Esophagus (tissue), 2 donors: ENCODE data around the gene SLC7A10. TPM values are rescaled to one million over a fixed set of nuclear protein-coding genes. Genes with fewer than 3 reads are reported as not detected.
"Not testable (repeated sequence)": the region's sequence is repeated elsewhere in the genome, so short reads cannot be mapped to it uniquely, and the experiment has no call there.

Experiments
- H3K27ac ChIP-seq, 2 donors: one replicate each; pipeline ENCODE4 v1.5.1; 2013; ENCODE audit warnings: low read depth in 2 of 2, mild to moderate bottlenecking in 2 of 2, inconsistent platforms in 1 of 2, low read length in 1 of 2, moderate library complexity in 1 of 2
- H3K27me3 ChIP-seq, 2 donors: one replicate each; pipeline ENCODE4 v1.6.1; 2013; ENCODE audit warnings: low read length in 2 of 2, control low read depth in 1 of 2, mild to moderate bottlenecking in 1 of 2; ENCODE audit not compliant: insufficient read depth in 2 of 2, control insufficient read depth in 1 of 2
- H3K36me3 ChIP-seq, 2 donors: one replicate each; pipeline ENCODE4 v1.6.1; 2013; ENCODE audit warnings: low read length in 1 of 2; ENCODE audit not compliant: control insufficient read depth in 2 of 2, insufficient read depth in 2 of 2
- H3K4me1 ChIP-seq, 2 donors: one replicate each; pipeline ENCODE4 v1.6.1; 2013; ENCODE audit warnings: low read length in 1 of 2; ENCODE audit not compliant: control insufficient read depth in 2 of 2, insufficient read depth in 2 of 2
- H3K4me3 ChIP-seq, 2 donors: one replicate each; pipeline ENCODE4 v1.5.1; 2013; ENCODE audit warnings: low read length in 2 of 2, mild to moderate bottlenecking in 2 of 2, low read depth in 1 of 2, moderate library complexity in 1 of 2
- H3K9me3 ChIP-seq, 2 donors: one replicate each; pipeline ENCODE4 v1.6.1; 2013; ENCODE audit warnings: mild to moderate bottlenecking in 2 of 2, low read depth in 1 of 2, low read length in 1 of 2, moderate library complexity in 1 of 2; ENCODE audit not compliant: control insufficient read depth in 2 of 2, insufficient read depth in 1 of 2
- WGBS, 2 donors: extraction: QIAGEN DNeasy Blood & Tissue Kit; methylation state at CpG; one replicate each; pipeline ENCODE4 v1.1.7; 2013; 5-methylcytosine and 5-hydroxymethylcytosine counted together
- polyA plus RNA-seq, 2 donors: library from polyadenylated mRNA; stranded (reverse); fragments of 200-250 nt; gene quantifications; one replicate each; pipeline ENCODE4 v1.2.3, GENCODE V29; 2013
- donor health status: healthy with polysubstance abuse.
- donor health status: Bipolar disorder and iron deficiency.

Gene SLC7A10
- polyA plus RNA-seq, 2 donors: 0.04 TPM; not detected in 1

DNA sequence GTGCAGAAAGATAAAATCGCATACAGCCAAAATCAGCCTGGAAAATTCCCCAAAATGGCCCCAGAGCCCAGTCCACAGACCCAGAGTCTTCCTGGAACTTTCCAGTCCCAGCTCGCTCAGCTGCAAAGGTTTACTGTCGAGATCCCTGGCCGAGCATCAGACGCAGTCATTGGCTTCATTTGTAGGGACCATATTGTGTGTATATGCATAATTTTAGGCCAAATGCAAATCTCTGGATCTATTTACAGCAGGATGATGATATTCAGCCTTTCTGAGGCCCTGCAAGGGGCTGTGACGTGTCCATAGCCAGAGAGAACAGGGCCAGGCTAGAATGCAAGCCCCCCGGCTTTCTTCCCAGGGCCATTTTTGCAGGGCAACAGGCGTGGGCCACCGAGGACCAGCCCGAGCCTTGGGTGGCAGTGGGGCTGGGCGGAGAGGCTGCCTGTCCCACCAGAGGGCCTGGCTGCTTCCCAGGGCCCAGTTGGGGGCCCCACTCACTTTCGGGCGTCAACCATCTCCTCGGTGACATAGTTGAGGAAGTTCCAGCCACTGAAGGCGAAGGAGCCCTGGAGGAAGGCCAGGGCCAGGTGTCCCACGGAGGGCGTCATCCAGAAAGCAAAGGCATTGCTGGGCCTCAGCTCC is 13.7 kb downstream of the SLC7A10 start:
- no peaks in the 10 kb centered on the region for H3K36me3 ChIP-seq
- no peaks in the 10 kb centered on the region for H3K27me3 ChIP-seq
- H3K9me3 ChIP-seq: no peaks in the 10 kb centered on the region
- WGBS, 2 donors: 68 to 72% methylated on average over 17 of the region's 17 CpGs
- H3K4me1 ChIP-seq: no peaks in the 10 kb centered on the region
- H3K4me3 ChIP-seq: no peak overlapping the region
- no peak overlapping the region for H3K27ac ChIP-seq

DNA sequence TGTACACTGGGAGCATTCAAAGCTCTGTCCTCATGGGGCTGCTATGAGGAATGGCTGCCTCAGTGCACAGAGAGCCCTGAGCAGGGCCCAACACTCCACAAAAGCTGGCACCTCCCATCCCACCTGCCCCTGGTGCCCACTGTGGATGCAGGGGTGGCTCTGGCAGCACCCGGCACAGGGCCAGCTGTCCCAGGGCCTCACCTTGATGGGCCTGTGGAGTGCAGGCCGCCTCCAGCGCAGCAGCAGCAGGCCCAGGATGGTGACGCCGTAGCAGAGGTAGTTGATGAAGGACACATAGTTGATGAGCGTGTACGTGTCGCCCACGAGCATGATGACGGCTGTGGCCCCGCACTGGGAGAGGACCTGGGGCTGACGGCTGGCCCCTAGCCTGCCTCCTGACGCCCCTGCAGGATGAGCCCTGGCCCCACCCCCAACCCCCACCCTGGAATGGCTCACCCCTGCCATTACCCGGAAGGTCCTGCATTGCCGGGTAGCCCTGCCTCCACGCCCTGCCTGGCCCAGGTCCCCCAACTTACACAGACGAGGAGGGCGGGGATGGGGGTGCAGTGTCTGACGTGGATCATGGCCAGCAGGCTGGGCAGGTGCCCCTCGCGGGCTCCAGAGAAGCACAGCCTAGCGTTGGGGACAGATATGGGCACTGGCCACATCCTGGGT is 15.2 kb downstream of the SLC7A10 start:
- WGBS, 2 donors: 88 to 90% methylated on average over 22 of the region's 22 CpGs
- Histone ChIP-seq H3K27me3 (no peaks in the 10 kb centered on the region), H3K36me3 (peaks cover 0 to 4% of the 10 kb centered on the region in 2 donors), H3K4me3 (no peak overlapping the region), H3K9me3 (no peaks in the 10 kb centered on the region), H3K27ac (no peak overlapping the region), H3K4me1 (no peaks in the 10 kb centered on the region)

DNA sequence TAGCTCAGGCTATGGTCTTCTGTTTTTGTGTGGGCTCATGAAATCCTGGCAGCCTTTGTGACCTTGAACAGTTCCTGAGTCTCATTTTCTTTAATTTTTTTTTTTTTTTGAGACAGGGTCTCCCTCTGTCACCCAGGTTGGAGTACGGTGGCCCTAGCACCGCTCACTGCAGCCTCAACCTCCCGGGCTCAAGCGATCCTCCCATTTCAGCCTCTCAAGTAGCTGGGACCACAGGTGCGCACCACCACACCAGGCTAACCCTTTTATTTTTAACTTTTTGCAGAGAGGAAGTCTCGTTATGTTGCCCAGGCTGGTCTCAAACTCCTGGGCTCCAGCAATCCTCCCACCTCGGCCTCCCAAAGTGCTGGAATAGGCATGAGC is 15.8 kb downstream of the SLC7A10 start:
- not testable (repeated sequence) for H3K36me3 ChIP-seq, H3K27ac ChIP-seq, H3K4me1 ChIP-seq, H3K9me3 ChIP-seq, H3K4me3 ChIP-seq, H3K27me3 ChIP-seq
- 91 to 92% methylated on average over 7 of the region's 7 CpGs for WGBS, 2 donors

- no peaks in the 10 kb centered on the region for H3K27me3 ChIP-seq
- H3K4me3 ChIP-seq: no peak overlapping the region
- H3K4me1 ChIP-seq: no peaks in the 10 kb centered on the region
- H3K27ac ChIP-seq: no peak overlapping the region
- H3K36me3 ChIP-seq: peaks cover 0 to 4% of the 10 kb centered on the region in 2 donors
- 82 to 86% methylated on average over 24 of the region's 24 CpGs for WGBS, 2 donors
- H3K9me3 ChIP-seq: no peaks in the 10 kb centered on the region
Measured at GRCh38 chr19:33208904-33209849, 16.5 kb downstream of the SLC7A10 start.

- H3K36me3 ChIP-seq: peaks cover 0 to 4% of the 10 kb centered on the region in 2 donors
- WGBS, 2 donors: 67 to 72% methylated on average over 11 of the region's 11 CpGs
Measured at GRCh38 chr19:33208371-33208895, 17.2 kb downstream of the SLC7A10 start.

GRCh38 chr19:33207903-33208302 is 17.7 kb downstream of the SLC7A10 start:
- no peaks in the 10 kb centered on the region for H3K9me3 ChIP-seq
- no peak overlapping the region for H3K4me3 ChIP-seq
- no peak overlapping the region for H3K27ac ChIP-seq
- whole genome bisulfite sequencing, 2 donors: 88 to 91% methylated on average over 9 of the region's 9 CpGs
- H3K36me3 ChIP-seq: peaks cover 0 to 4% of the 10 kb centered on the region in 2 donors
- H3K4me1 ChIP-seq: no peaks in the 10 kb centered on the region
- no peaks in the 10 kb centered on the region for H3K27me3 ChIP-seq

More at GRCh38 chr19:33208371-33208895, 17.2 kb downstream of the SLC7A10 start:
- Histone ChIP-seq H3K27me3 (no peaks in the 10 kb centered on the region), H3K9me3 (no peaks in the 10 kb centered on the region), H3K4me3 (no peak overlapping the region), H3K4me1 (no peaks in the 10 kb centered on the region), H3K27ac (no peak overlapping the region)

GRCh38 chr19:33207040-33207620 is 18.5 kb downstream of the SLC7A10 start:
- H3K27ac ChIP-seq: no peak overlapping the region
- no peaks in the 10 kb centered on the region for H3K9me3 ChIP-seq
- H3K27me3 ChIP-seq: no peaks in the 10 kb centered on the region
- H3K4me3 ChIP-seq: no peak overlapping the region
- WGBS, 2 donors: 90% methylated on average over 37 to 38 of the region's 38 CpGs
- peaks cover 0 to 4% of the 10 kb centered on the region in 2 donors for H3K36me3 ChIP-seq
- H3K4me1 ChIP-seq: no peaks in the 10 kb centered on the region

DNA sequence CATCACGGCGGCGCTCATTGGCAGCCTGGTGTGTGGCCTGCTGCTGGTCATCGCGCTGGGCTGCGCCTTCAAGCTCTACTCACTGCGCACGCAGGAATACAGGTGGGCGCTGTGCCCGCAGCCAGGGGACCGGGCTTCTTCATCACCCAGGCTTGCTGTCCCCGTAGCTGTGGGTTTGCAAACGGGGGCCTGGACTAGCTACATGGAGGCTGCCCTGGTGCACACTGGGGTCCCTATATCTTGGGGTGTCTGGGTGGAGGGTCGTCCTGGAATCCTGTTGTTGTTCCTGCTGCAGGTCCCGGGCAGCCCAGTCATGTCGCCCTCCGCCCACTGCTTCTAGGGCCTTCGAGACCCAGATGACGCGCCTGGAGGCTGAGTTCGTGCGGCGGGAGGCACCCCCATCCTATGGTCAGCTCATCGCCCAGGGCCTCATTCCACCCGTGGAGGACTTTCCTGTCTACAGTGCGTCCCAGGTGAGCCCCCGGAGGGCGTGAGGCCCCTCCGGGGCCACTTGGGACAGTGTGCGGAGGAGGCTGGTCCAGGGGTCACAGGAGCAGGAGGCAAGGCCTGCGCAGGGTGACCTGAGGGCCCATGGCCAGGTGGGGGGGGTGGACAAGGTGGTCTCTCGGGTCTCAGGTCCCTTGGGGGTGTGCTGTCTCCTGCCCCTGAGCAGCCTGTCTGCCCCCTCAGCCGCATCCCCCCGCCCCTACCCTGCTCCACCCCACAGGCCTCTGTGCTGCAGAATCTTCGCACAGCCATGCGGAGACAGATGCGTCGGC is 19.2 kb downstream of the SLC7A10 start:
- 92 to 95% methylated on average over 37 to 38 of the region's 38 CpGs for WGBS, 2 donors
- H3K36me3 ChIP-seq: peaks cover 0 to 4% of the 10 kb centered on the region in 2 donors
- no peaks in the 10 kb centered on the region for H3K4me1 ChIP-seq
- H3K27ac ChIP-seq: no peak overlapping the region
- H3K27me3 ChIP-seq: no peaks in the 10 kb centered on the region
- no peaks in the 10 kb centered on the region for H3K9me3 ChIP-seq
- H3K4me3 ChIP-seq: no peak overlapping the region
